ENCODE measurements around the gene DEUP1. TPM values are rescaled to one million over a fixed set of nuclear protein-coding genes. Genes with fewer than 3 reads are reported as not detected.

The DEUP1 gene
- total and polyA plus RNA-seq, 4 donors: 0.09 to 0.19 TPM; not detected in 2

DNA sequence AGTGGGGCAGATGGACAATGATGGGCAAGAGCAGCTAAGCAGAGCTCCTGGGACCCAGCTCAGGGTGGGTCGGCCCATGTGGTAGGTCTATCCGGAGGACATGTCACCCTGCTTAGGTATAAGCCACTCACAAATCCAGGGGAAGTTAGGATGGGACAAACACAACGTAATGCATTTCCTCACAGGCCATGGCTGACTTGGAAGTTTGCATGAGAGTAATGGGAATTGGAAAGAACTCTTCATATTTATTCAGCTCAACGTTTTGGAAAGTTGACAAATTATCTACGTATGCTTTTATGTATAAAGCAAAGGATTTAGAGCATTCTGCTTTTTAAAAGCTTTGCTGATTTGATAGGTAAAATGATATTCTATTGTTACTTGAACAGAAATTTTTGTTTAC, 137.7 kb downstream of the DEUP1 start (continued):
- TF ChIP-seq, protein P1, sequence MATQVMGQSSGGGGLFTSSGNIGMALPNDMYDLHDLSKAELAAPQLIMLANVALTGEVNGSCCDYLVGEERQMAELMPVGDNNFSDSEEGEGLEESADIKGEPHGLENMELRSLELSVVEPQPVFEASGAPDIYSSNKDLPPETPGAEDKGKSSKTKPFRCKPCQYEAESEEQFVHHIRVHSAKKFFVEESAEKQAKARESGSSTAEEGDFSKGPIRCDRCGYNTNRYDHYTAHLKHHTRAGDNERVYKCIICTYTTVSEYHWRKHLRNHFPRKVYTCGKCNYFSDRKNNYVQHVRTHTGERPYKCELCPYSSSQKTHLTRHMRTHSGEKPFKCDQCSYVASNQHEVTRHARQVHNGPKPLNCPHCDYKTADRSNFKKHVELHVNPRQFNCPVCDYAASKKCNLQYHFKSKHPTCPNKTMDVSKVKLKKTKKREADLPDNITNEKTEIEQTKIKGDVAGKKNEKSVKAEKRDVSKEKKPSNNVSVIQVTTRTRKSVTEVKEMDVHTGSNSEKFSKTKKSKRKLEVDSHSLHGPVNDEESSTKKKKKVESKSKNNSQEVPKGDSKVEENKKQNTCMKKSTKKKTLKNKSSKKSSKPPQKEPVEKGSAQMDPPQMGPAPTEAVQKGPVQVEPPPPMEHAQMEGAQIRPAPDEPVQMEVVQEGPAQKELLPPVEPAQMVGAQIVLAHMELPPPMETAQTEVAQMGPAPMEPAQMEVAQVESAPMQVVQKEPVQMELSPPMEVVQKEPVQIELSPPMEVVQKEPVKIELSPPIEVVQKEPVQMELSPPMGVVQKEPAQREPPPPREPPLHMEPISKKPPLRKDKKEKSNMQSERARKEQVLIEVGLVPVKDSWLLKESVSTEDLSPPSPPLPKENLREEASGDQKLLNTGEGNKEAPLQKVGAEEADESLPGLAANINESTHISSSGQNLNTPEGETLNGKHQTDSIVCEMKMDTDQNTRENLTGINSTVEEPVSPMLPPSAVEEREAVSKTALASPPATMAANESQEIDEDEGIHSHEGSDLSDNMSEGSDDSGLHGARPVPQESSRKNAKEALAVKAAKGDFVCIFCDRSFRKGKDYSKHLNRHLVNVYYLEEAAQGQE (IDR thresholded peaks at IDR 0.05): no peak
- TF ChIP-seq NR2F2 (IDR thresholded peaks at IDR 0.05): no peak

DNA sequence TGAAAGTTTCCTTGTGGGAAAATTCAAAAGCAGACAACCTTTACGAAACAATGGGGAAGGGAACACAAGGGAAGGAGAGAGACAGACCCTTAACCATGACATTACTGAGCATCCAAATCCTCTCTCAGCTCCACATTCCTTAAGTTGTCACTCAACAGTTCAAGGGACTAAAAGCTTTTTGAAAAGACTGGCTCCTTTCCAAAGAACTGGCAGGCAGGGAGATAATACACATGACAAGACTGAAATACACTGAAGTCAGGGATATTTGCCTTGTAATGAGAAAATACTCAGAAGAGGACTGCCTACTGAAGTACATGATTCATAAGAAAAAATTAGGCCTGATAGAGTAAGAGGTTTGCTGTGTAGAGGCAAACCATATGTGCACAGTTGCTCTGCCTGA, 143.6 kb downstream of the DEUP1 start:
- H3K27me3 ChIP-seq (ENCODE audit: control insufficient read depth in 4 of 4, insufficient read depth in 4 of 4, low read length in 3 of 4): no peaks in the 10 kb centered on the region
- no peak for DNase-seq (ENCODE audit: low spot score)
- no peak overlapping the region for H3K4me3 ChIP-seq (ENCODE audit: low read depth in 1 of 3, low read length in 3 of 3)
- H3K36me3 ChIP-seq (ENCODE audit: control insufficient read depth in 4 of 4, insufficient read depth in 3 of 4, low read depth in 1 of 4, low read length in 3 of 4): peaks cover 2 to 7% (median 7%) of the 10 kb centered on the region in 4 donors
- TF ChIP-seq, protein P2, sequence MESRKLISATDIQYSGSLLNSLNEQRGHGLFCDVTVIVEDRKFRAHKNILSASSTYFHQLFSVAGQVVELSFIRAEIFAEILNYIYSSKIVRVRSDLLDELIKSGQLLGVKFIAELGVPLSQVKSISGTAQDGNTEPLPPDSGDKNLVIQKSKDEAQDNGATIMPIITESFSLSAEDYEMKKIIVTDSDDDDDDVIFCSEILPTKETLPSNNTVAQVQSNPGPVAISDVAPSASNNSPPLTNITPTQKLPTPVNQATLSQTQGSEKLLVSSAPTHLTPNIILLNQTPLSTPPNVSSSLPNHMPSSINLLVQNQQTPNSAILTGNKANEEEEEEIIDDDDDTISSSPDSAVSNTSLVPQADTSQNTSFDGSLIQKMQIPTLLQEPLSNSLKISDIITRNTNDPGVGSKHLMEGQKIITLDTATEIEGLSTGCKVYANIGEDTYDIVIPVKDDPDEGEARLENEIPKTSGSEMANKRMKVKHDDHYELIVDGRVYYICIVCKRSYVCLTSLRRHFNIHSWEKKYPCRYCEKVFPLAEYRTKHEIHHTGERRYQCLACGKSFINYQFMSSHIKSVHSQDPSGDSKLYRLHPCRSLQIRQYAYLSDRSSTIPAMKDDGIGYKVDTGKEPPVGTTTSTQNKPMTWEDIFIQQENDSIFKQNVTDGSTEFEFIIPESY (IDR thresholded peaks at IDR 0.05): no peak
- TF ChIP-seq FOXA2 (IDR thresholded peaks at IDR 0.05): no peak
- TF ChIP-seq, protein P3, sequence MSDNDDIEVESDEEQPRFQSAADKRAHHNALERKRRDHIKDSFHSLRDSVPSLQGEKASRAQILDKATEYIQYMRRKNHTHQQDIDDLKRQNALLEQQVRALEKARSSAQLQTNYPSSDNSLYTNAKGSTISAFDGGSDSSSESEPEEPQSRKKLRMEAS (IDR thresholded peaks at IDR 0.05): no peak
- TF ChIP-seq EGR1 (IDR thresholded peaks at IDR 0.05; ENCODE audit: low read depth in 2 of 2): no peak
- TF ChIP-seq, protein P4, sequence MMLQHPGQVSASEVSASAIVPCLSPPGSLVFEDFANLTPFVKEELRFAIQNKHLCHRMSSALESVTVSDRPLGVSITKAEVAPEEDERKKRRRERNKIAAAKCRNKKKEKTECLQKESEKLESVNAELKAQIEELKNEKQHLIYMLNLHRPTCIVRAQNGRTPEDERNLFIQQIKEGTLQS (IDR thresholded peaks at IDR 0.05): no peak
- TF ChIP-seq, protein P5, sequence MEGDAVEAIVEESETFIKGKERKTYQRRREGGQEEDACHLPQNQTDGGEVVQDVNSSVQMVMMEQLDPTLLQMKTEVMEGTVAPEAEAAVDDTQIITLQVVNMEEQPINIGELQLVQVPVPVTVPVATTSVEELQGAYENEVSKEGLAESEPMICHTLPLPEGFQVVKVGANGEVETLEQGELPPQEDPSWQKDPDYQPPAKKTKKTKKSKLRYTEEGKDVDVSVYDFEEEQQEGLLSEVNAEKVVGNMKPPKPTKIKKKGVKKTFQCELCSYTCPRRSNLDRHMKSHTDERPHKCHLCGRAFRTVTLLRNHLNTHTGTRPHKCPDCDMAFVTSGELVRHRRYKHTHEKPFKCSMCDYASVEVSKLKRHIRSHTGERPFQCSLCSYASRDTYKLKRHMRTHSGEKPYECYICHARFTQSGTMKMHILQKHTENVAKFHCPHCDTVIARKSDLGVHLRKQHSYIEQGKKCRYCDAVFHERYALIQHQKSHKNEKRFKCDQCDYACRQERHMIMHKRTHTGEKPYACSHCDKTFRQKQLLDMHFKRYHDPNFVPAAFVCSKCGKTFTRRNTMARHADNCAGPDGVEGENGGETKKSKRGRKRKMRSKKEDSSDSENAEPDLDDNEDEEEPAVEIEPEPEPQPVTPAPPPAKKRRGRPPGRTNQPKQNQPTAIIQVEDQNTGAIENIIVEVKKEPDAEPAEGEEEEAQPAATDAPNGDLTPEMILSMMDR (IDR thresholded peaks at IDR 0.05; ENCODE audit: low read depth, low read length, missing input control): no peak
- TF ChIP-seq JUND (IDR thresholded peaks at IDR 0.05): no peak
- TF ChIP-seq GABPA (IDR thresholded peaks at IDR 0.05 in 1 of 2, conservative IDR thresholded peaks at IDR 0.05 in 1 of 2): no peak
- TF ChIP-seq HNF4A (conservative IDR thresholded peaks at IDR 0.05): no peak
- TF ChIP-seq NR2F2 (IDR thresholded peaks at IDR 0.05): no peak
- no peak for TF ChIP-seq RAD21 (IDR thresholded peaks at IDR 0.05)
- TF ChIP-seq HNF4G (IDR thresholded peaks at IDR 0.05): no peak
- WGBS: 92% methylated on average over 1 of the region's 1 CpG
- H3K27ac ChIP-seq (ENCODE audit: low read depth in 1 of 2, low read length in 2 of 2): no peak overlapping the region
- H3K9me3 ChIP-seq (ENCODE audit: control insufficient read depth in 4 of 4, low read length in 3 of 4): no peaks in the 10 kb centered on the region
- no peak overlapping the region for H3K9ac ChIP-seq (ENCODE audit: low read depth in 1 of 2, low read length in 2 of 2)
- H3K4me1 ChIP-seq (ENCODE audit: control insufficient read depth in 4 of 4, insufficient read depth in 4 of 4, low read length in 3 of 4): no peaks in the 10 kb centered on the region

DNA sequence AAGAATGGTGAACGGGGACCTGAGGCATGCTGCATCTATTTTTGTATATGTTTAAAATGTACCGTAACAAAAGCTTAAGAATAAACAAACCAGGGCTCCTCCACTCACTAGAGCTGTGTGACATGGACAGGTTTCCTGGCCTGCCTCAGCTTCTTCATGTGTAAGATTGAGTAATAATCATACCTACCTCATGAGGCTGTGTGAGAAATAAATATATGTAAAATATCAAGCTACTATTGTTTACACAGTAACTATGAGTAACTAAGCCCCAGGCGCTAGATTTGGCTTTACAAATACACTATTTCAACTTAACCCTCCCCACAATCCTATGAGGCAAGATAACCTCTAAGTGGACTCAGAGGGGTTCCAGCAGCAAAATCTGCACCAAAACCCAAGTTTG, 146.3 kb downstream of the DEUP1 start:
- H3K9ac ChIP-seq (ENCODE audit: low read depth in 1 of 2, low read length in 2 of 2): no peak overlapping the region
- no peaks in the 10 kb centered on the region for H3K27me3 ChIP-seq (ENCODE audit: control insufficient read depth in 4 of 4, insufficient read depth in 4 of 4, low read length in 3 of 4)
- no peak overlapping the region for H3K27ac ChIP-seq (ENCODE audit: low read depth in 1 of 2, low read length in 2 of 2)
- no peak for DNase-seq (ENCODE audit: low spot score)
- no peaks in the 10 kb centered on the region for H3K9me3 ChIP-seq (ENCODE audit: control insufficient read depth in 4 of 4, low read length in 3 of 4)
- H3K4me1 ChIP-seq (ENCODE audit: control insufficient read depth in 4 of 4, insufficient read depth in 4 of 4, low read length in 3 of 4): peaks cover 4 to 15% (median 11%) of the 10 kb centered on the region in 4 donors
- no peak overlapping the region for H3K4me3 ChIP-seq (ENCODE audit: low read depth in 1 of 3, low read length in 3 of 3)
- 89% methylated on average over 3 of the region's 3 CpGs for WGBS
- H3K36me3 ChIP-seq (ENCODE audit: control insufficient read depth in 4 of 4, insufficient read depth in 3 of 4, low read depth in 1 of 4, low read length in 3 of 4): peaks cover 2 to 7% (median 7%) of the 10 kb centered on the region in 4 donors
- TF ChIP-seq, protein P4 (IDR thresholded peaks at IDR 0.05): no peak
- TF ChIP-seq, protein P2 (IDR thresholded peaks at IDR 0.05): no peak
- no peak for TF ChIP-seq FOXA1 (IDR thresholded peaks at IDR 0.05)
- TF ChIP-seq JUND (IDR thresholded peaks at IDR 0.05): no peak
- TF ChIP-seq, protein P1 (IDR thresholded peaks at IDR 0.05): no peak
- TF ChIP-seq FOXA2 (IDR thresholded peaks at IDR 0.05): no peak

Measured in liver (tissue), 9 donors.